ENCODE results near the gene DOC2B. TPM values are rescaled to one million over a fixed set of nuclear protein-coding genes. Genes with fewer than 3 reads are reported as not detected.

The DOC2B gene
- total and polyA plus RNA-seq, 2 experiments from 2014 or later = 0.42 to 3.8 TPM

- TF ChIP-seq ZNF462 (CRISPR knock-in tag; IDR thresholded peaks at IDR 0.05) (no peak), EZH2phosphoT487 (IDR thresholded peaks at IDR 0.05; ENCODE audit: unreplicated experiment) (no peak), ETS1 (IDR thresholded peaks at IDR 0.05) (no peak), EZH2 (IDR thresholded peaks at IDR 0.05; ENCODE audit: low read depth, unreplicated experiment) (no peak), ZNF114 (CRISPR knock-in tag; IDR thresholded peaks at IDR 0.05) (no peak), CREB1 (CRISPR knock-in tag; IDR thresholded peaks at IDR 0.05; ENCODE audit: low read depth) (no peak), ZNF331 (CRISPR knock-in tag; IDR thresholded peaks at IDR 0.05; ENCODE audit: low read depth) (no peak), REST (IDR thresholded peaks at IDR 0.05; ENCODE audit: unreplicated experiment) (no peak), JUNB (IDR thresholded peaks at IDR 0.05; ENCODE audit: unreplicated experiment) (no peak)
Measured at GRCh38 chr17:227946-228615, 46.6 kb upstream of the DOC2B start (continued).

All from GM23338 (cell line).